GM21367 (cell line): ENCODE measurements around the gene WNK2.
"Not testable (repeated sequence)": the region's sequence is repeated elsewhere in the genome, so short reads cannot be mapped to it uniquely, and the experiment has no call there.

Experiments
- ATAC-seq: cut with Tn5 transposase; IDR thresholded peaks from one replicate; pipeline ENCODE4 v1.9.1; 2021; ENCODE audit not compliant: unreplicated experiment

Gene WNK2

DNA sequence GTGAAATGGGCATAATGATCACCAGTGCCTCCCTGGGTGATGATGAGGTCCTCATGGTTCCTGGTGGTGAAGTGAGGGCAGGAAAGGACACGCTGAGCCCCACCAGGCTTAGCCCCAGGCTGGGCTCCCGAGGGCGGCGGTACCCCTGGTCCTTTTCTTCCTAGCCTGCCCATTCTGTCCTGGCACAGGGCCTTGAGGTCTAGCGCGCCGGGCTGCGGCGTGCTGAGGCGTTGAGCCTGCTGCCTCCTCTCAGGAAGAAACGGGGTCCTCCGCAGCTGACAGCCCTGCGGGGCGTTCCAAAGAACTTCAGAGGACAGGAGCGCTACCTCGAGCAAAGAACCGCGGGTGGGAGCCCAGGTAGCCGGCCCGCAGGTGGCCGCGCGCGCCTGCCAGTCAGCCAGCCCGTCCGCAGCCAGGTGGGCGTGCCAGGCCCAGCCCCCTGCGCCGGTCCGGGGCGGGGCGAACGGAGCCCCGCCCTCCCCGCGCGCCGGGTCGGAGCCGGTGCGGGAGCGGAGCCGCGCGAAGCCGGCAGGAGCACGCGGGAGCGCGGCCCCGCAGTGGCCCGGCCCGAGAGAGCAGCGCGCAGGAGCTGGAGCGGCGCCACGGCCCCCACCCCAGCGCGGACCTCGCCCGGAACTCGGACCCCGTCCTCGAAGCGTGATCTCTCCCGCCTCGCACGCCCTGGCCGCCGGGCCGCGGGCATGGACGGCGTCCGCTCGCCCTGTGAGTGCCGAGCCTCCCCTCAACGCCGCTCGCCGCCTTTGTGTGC is at the start of gene WNK2:
TSS of gene WNK2 (plus strand) at position 477 of the 769 bp plus-strand sequence. CDS start 791 bp downstream, outside the sequence.
- ATAC-seq = no peak

DNA sequence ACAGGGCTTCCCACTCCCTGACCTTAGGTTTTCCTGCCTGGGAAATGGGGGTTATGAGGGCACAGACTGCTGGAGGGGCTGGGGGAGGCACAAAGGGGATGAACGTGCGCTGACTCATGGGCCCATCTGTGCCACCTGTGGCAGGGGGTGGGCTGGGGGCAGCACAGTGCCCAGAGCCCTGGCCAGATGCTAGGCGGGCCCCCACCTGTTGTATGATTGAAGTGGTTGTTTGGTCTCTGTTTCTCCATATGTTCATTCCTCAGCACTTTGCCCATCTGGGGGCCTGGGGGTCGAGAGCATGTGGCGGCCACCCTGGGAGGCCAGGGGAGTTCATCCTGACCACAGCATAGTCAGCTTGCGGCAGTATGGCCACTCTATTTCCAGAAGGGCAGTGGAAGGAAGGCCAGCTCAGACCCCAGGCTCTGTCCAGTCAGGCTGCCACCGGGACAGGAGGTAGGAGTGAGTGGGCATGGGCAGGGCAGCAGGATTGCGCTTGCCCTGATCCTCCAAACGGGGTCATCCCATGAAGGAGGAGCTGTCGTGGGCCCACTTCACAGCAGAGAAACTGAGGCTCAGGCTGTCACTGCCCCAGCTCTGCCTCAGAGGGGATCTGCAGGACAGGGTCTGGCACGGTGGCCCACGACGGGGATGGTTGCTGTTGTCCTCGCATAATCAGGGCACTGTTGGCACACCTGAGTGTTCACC is 49.0 kb upstream of the WNK2 start:
- ATAC-seq = no peak

DNA sequence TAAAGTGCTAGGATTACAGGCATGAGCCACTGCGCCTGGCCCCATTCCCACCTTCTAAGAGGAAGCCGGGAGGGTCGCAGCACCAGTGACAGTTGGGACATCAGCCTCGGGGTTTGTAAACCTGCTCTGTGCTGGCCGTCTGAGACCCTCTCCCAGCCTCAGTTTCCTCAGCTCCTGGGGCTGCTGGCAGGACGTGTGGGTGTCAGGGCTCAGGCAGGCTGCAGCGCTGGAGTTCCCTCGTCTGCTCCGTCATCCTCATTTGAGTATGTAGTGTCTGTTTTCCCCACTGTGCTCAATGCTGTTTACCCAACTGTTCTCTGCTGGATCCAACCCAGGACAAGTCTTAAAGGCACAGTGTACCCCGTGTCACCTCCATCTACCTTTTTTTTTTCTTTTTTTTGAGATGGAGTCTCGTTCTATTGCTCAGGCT is 47.9 kb upstream of the WNK2 start:
- ATAC-seq = no peak

DNA sequence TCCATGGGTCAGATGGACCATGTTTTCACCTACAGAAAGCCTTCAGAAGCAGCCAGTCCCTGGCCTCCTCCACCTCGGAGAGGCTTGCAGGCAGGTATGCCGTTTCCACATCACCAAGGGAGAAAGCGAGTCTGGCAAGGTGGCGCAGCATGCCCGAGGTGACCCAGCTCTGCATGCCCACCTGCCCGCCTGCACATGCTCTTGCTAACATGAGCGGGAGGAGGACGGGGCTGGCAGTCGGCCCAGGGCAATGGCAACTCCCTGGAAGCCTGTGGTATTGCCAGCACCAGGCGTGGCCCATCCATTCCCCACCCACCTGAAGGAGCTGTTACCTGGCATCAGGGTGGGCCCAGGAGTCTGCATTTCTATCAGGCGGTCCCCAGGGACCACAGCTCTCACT is 46.6 kb upstream of the WNK2 start:
- no peak for ATAC-seq

DNA sequence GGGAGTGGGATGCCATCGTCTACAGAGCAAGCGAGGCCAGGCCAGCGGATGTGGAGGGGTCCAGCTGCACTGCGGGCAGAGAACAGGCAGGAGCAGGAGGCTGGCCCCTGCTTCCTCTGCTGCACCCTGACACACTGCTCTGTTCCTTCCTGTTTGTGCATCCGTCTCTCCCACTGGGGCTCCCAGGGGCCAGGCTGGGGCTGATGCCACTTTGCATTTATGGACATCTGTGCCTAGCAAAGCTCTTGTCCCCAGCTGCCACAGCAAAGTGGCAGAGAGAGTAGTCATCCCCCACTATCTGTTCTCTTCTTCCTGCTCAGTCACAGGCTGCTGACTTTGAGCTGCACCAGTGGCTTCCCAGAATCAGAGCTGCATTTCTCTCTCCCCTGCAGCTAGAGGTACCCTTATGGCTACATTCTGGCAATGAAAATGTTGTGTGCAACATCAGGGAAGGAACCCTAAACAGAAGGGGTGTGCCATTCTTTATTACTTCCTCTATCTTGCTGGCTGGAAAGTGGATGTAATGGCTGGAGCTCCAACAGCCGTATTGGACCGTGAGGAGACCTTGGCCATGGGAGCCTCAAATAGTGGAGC is 45.7 kb upstream of the WNK2 start:
- no peak for ATAC-seq

DNA sequence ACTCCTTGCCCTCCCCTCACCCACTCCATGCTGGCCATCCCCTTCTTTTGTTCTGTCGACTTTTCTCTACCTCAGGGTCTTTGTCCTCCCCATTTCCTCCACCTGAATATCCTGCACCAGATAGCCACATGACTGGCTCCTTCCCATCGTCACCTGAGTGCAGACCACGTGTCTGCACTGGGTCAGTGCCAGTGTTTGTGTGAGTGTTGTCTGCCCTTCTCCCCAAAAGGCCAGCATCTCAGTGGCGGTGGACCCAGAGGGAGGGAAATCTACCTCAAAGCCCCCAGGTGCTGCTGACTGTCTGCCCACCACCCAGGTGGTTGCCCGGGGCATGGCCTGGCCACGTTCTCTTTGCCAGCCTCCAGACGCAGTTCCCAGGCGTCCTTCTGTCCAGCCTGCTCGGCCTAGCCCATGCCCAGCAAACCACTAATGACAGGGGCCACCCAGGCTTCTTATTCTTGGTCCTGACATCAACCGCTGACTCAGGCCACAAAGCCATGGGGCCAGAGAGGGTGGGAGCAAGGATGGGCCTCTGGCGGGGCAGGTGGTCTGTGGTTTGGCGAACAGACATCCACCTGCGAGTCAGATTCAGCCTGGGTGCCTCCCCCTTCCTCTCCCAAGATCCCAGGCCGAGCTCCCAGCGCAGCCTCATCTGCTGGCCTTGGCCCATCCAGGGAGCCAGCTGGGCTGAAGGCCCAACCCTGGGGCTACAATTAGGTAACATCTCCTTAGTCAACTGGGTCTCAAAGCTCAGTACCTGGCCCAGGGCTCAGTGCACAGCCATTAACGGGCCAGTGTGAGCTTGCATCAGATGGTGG is 44.4 kb upstream of the WNK2 start:
- ATAC-seq = no peak

DNA sequence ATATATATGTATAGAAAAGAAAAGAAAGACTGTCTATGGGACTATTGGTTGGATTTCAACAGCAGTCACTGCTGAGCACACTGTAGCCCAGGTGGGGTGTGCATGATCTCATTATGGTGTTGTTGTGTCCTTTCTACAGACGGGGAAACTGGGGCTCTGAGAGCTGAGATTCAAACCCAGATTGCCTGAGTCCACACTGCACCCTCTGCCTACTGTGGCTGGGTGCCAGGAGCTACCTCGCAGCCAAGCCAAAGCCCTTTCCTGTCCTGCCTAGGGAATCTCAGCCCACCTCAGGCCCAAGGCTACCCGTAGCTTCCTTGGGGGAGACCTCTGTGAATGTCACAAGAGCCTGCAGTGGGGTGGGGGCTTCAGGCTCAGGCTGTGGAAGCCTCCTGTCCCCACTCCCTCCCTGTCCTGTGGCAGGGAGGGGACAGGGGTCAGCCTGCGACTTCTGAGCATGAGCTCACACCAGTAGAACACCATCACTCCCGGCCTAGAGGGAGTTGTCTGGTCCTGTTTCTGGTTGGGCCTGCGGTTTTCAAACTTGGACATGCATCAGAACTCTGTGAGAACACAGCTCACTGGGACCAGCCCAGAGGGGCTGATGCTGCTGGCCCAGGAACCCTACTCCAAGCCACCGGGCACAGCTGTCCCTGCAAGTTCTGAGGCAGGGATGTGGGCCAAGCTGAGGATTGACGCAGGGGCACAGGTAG is 42.0 kb upstream of the WNK2 start:
- no peak for ATAC-seq

DNA sequence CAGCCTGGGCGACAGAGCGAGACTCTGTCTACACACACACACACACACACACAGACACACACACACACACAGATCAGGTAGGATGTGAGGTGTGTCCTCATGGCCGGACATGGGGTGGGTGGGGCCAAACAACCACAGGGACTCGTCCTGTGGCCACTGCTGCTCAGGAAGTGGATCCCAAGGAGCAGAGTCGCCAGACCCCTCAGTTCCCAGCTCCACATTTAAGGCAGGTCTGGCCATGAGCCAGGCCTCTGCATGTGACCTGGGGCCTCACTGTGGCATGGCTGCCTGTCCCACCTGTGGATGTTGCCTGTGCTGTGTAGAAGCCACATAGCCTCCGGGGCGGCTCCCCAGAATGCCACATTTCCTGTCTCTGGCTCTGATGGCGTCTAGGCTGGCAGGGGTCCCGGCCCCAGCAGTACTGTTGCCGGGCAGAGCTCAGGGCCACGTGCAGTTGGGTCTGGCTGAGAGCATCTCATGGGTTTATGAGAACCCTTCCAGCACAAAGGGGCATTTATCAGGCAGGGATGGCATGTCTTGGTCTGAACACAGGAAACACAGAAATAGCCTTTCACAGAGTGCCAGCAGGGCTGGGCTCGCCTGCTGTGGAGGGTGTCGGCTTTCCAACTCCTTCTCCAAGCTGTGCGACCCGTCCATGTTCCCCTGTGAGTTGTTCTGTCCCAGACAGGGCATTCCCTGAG is 40.0 kb upstream of the WNK2 start:
- ATAC-seq = no peak

DNA sequence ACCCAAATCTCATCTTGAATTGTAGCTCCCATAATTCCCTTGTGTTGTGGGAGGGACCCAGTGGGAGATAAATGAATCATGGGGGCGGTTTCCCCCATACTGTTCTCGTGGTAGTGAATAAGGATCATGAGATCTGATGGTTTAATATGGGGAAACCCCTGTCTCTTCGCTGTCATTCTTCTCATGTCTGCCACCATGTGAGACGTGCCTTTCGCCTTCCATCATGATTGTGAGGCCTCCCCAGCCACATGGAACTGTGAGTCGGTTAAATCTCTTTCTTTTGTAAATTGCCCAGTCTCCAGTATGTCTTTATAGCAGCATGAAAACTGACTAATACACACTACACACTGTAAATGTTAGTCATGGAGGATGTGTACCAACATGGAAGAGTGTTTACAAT is 37.2 kb upstream of the WNK2 start:
- ATAC-seq = not testable (repeated sequence)

DNA sequence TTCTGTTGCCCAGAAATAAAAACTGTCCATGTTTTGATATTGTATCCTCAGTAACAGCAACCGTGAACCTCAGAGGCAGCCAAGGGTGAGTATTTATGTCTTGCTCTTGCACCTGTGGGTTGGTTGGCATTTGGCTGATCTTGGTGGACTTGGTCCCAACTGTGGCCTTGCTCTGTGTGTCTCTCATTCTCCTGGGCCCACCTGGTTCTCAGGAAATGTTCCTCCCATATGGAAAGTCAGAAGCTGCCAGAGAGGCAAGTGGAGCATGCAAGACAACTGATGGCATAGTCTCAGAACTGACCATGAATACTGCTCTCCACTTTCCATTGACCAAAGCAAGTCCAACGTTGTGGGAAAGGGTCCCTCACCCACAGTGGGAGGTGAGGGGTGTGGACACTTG is 36.3 kb upstream of the WNK2 start:
- ATAC-seq = no peak

DNA sequence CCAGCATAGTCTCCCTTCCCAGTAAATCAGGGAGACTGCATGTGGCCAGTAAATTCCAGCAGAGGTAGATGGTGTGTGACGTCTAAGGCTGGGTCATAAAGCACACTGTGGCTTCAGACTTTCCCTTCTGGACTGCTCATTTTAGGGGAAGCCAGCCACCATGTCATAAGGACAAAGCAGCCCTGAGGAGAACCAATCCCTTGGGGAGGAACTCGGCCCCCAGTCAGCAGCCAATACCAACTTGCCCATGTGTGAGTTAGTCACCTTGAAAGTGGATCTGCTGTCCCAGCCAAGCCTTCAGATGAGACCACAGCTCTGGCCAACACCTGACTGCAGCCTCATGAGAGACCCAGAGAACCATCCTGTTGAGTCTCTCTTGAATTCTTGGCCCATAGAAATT is 35.2 kb upstream of the WNK2 start:
- no peak for ATAC-seq

DNA sequence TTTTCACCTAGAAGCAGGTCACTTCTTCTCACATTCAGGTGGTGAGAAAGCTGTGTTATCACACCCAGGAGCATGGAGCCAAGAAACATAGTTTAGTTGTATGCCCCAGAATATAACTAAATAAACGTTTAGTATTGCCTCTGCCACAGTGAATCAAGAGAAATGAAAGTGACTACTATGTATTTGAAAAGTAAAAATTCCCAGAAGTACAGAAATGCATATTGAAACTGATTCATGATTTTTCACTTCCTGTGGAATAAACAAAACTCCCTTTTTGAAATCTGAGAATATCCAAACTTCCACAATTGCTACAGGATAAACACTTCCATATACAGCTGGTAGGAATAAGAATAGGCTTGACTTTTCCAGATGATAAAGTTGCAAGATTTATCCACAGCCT is 34.6 kb upstream of the WNK2 start:
- ATAC-seq = no peak

DNA sequence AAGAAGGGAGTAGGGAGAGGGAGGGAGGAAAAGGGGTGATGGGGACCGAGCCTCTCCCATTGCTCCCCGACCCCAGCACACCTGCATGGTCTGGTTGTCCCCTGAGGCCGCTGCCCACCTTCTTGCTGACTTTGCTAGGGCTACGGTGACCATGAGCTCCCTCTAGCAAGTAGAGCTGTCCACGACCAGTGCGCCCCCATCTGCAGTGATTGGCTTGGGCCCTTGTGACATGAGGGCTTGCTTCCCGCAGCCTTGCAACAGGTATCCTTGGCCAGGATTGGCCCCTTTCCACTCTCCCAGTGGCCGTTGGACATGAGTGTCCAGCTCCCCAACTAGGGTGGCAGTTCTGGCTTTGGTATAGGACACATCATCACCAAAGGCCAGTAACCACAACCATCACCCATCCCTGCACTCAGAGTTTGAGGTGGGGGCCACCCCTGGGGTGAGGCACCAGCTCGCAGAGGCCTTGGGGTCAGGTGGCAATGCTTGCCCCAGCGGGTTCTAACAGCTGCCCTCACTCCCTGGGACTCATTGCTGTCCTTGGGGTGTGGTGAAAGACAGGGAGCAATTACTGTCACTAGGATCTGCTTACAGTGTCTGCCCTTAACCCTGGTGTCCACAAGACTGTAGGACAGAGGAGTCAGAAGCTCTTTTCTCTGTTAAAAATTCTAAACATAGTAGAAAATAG is 32.7 kb upstream of the WNK2 start:
- ATAC-seq = no peak

DNA sequence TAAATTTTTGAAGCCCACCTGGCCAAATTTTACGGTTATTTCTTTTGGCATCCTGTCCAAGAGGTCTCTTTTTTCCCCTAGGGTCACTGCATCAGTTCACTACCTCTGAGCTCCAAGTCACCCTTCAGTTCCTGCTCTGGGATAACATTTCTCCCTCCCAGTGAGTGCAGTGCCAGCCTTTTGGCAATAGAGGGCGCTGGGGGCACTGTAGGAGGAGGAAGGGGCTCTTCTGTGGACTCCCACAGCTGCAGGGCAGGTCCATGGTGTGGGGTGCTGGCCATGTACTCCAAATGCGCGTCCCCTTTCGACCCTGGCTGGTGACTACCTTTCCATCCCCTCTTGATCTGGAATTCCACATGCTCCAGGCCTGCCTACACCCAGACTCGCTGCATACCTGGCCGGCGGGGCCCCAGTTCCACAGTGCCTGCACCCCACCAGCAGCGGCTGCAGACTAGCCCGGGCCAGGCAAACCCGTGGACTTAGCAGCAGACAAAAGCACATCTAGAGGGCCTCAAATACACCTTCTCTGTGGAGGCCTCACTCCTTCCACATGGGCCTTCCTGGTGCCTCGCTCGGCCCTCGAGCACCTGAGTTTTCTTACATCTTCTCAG is 29.5 kb upstream of the WNK2 start:
- no peak for ATAC-seq

DNA sequence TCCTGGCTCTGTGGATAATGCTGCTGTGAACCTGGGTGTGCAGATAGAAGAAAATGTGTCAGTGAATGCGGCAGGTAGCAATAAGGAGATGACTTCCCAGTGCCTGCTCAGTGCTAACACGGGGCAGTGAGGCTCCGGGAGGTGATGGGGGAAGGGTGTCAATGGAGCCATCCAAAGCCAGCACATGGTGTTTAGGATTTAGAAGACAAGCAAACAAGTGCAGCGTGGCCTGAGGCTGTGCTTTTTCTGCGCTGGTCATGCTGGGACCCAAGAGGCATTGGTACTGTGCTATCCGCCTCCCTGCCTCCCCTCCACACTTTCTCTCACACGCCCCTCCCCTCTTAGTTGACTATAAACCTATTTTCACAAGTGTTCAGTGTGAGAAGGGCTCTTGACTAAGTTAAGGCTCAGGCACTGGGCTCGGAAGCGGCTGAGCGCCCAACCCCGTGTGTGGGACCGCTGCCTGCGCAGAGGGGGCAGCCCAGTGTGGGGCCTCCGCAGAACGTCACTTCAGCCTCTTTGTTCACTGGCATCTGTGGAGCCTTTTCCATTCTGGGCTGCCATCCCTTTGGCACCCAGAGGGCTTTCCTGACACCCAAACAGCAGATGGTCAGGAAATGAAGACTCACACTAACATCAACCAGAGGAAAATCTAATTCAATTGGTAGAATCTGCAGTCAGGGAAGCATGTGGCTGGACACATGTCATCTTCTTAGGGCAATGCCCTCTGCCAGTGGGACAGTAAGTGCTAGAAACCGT is 28.0 kb upstream of the WNK2 start:
- no peak for ATAC-seq

DNA sequence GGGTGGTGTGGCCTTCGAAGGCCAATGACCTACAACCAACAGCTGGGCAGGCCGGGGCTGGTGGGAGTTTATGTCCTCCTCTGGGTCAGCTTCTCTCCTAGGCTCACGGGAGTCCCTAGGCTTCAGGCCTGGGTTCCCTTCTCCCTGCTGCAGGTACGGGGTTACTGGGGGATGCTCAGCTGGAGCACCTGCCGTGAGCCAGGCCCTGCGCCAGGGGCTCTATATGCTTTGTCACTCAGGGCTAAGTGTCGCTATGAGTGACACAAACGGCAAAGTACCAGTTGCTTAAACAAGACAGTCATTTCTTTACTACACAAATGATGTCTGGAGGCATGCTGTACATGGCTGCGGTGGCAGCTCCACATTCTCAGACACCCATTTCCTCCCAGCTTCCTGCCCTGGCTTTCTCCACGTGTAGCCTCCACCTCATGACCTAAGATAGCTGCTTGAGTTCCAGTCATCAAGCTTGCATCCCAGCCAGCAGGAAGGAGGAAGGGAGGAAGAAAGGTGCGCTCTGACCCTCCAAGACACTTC is 27.4 kb upstream of the WNK2 start:
- no peak for ATAC-seq

DNA sequence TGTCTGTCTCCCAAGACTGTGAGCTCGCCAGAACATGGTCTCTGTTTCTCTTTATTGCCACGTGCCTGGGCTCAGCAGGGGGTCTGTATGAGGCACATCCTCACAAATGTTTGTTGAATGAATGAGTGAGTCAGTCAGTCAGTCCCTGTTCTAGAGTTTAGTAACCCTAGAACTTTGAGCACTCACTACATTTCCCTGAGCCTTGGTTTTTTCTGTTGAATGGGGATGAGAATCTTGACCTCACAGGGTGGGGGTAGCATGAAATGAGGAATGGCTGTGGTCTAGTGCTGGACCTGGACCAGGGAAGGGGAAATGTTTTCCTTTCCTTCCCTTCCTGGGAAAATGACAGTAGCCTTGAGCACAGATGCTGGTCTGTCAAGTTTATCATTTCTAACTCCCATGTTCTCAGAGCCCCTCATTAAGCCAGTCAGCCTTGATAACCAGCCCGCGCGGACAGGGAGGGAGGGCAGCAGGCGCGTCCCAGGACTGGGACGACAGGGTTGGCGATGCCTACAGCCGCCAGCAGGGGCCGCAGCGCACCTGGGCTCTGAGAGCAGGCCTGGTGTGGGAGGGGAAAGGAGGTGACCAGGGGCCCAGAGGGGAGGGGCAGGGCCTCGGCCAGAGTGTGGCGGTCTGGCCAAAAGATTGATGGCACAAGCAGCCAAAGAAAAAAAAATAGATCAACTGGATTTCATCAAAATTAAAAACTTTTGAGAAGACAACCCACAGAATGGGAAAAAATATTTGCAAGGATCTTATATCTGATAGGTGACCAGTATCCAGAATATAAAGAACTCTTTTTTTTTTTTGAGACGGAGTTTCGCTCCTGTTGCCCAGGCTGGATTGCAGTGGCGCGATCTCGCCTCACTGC is 24.1 kb upstream of the WNK2 start:
- peak; percentile 80 for ATAC-seq
